HepG2 (cell line): Measurements from ENCODE around the gene GRIA2.

Experiments
- TF ChIP-seq, protein P1 (sequence below): IDR thresholded peaks from 2 replicates; pipeline ENCODE4 v1.6.1; 2016; ENCODE audit warnings: low read depth, borderline replicate concordance
- TF ChIP-seq, protein P2 (sequence below): sonication (generic); formaldehyde crosslinking; IDR thresholded peaks from 2 replicates; pipeline ENCODE4 v1.8.0; 2022; ENCODE audit warnings: mild to moderate bottlenecking, missing genetic modification reagents, moderate library complexity
- TF ChIP-seq, protein P3 (sequence below): sonication (generic); formaldehyde crosslinking; conservative IDR thresholded peaks from 2 replicates; pipeline ENCODE4 v1.5.0; 2020; ENCODE audit warnings: missing genetic modification reagents

DNA sequence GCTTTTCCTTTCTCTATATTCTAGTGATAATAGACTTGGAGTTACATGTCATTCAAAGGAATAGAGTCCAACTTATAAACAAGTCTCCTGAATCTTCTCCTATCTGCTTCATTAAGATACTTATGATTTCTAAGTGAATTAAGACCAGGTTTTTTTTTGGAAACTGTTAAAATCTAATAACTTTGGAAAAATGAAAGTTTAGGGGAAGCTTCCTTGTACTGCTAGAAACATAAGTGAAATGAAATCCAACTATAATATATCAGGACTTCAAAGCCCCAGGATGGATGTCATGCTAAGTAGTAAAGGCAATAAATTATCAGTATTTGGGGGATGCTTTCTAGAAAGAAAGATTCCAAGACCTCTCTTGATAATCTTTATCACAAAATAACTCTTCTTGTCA is 24.8 kb downstream of the GRIA2 start:
- TF ChIP-seq, protein P1, sequence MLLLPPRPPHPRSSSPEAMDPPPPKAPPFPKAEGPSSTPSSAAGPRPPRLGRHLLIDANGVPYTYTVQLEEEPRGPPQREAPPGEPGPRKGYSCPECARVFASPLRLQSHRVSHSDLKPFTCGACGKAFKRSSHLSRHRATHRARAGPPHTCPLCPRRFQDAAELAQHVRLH (CRISPR knock-in tag): no peak
- TF ChIP-seq, protein P2, sequence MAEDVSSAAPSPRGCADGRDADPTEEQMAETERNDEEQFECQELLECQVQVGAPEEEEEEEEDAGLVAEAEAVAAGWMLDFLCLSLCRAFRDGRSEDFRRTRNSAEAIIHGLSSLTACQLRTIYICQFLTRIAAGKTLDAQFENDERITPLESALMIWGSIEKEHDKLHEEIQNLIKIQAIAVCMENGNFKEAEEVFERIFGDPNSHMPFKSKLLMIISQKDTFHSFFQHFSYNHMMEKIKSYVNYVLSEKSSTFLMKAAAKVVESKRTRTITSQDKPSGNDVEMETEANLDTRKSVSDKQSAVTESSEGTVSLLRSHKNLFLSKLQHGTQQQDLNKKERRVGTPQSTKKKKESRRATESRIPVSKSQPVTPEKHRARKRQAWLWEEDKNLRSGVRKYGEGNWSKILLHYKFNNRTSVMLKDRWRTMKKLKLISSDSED (CRISPR knock-in tag): no peak
- TF ChIP-seq, protein P3, sequence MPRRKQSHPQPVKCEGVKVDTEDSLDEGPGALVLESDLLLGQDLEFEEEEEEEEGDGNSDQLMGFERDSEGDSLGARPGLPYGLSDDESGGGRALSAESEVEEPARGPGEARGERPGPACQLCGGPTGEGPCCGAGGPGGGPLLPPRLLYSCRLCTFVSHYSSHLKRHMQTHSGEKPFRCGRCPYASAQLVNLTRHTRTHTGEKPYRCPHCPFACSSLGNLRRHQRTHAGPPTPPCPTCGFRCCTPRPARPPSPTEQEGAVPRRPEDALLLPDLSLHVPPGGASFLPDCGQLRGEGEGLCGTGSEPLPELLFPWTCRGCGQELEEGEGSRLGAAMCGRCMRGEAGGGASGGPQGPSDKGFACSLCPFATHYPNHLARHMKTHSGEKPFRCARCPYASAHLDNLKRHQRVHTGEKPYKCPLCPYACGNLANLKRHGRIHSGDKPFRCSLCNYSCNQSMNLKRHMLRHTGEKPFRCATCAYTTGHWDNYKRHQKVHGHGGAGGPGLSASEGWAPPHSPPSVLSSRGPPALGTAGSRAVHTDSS: no peak
